ENCODE results near the gene PPP2R5C. TPM values are rescaled to one million over a fixed set of nuclear protein-coding genes. Genes with fewer than 3 reads are reported as not detected.

Gene PPP2R5C
- total RNA-seq, 1 experiment from 2014 or later = 80.3 TPM

- in situ Hi-C loops (cut with HindIII; ENCODE audit: low pct_unique_long_range_greater_than_20kb, low sequenced_read_pairs) (no loop called here), intact Hi-C loops (cut with micrococcal nuclease; ENCODE audit: unreplicated experiment) (no loop called here)
- H3K36me3 ChIP-seq (ENCODE audit: control insufficient read depth, insufficient read depth, low read length) = no peaks in the 10 kb centered on the region
- POLR2A ChIA-PET = no interaction called here
- CTCF ChIA-PET = no interaction called here
- BruUV-seq (replicated peaks) = no TSS peak
- no peaks in the 10 kb centered on the region for H3K27me3 ChIP-seq (ENCODE audit: control insufficient read depth, insufficient read depth, low read length)
- no peaks in the 10 kb centered on the region for H3K4me1 ChIP-seq (ENCODE audit: control insufficient read depth, insufficient read depth, low read length)
- DNase-seq (ENCODE audit: low read depth, low spot score) (no peak), ATAC-seq (no peak)
- H3K4me3 ChIP-seq (ENCODE audit: low read depth in 2 of 2, low read length in 2 of 2) = no peak overlapping the region
- no peak overlapping the region for H3K27ac ChIP-seq (ENCODE audit: low read length)
- no peak for TF ChIP-seq POLR2AphosphoS5 (IDR thresholded peaks at IDR 0.05; ENCODE audit: low read depth, low read length)
- no peaks in the 10 kb centered on the region for H3K9me3 ChIP-seq (ENCODE audit: control insufficient read depth, insufficient read depth, low read depth, low read length)
Observed at GRCh38 chr14:101721111-101721510, 40.4 kb upstream of the PPP2R5C start.

- no TSS peak for BruUV-seq (replicated peaks)
- H3K4me1 ChIP-seq (ENCODE audit: control insufficient read depth, insufficient read depth, low read length) = no peaks in the 10 kb centered on the region
- ATAC-seq (peak; percentile 70), DNase-seq (ENCODE audit: low read depth, low spot score) (no peak)
- H3K4me3 ChIP-seq (ENCODE audit: low read depth in 2 of 2, low read length in 2 of 2) = peak overlapping the region in 1 of 2 experiments; percentile 26; a peak in 1 of 4 replicates
- TF ChIP-seq SIN3A (IDR thresholded peaks at IDR 0.05; ENCODE audit: borderline replicate concordance, insufficient read depth, low read depth, low read length) (no peak), REST (IDR thresholded peaks at IDR 0.05; ENCODE audit: insufficient read depth in 1 of 2, low read depth in 2 of 2, low read length in 1 of 2) (no peak), POLR2AphosphoS5 (IDR thresholded peaks at IDR 0.05; ENCODE audit: low read depth, low read length) (no peak), CTCF (IDR thresholded peaks at IDR 0.05) (no peak), TCF7L2 (IDR thresholded peaks at IDR 0.05; ENCODE audit: low read depth, low read length) (no peak)
- H3K36me3 ChIP-seq (ENCODE audit: control insufficient read depth, insufficient read depth, low read length) = no peaks in the 10 kb centered on the region
- ChIA-PET CTCF (no interaction called here), POLR2A (no interaction called here)
- intact Hi-C loops (cut with micrococcal nuclease; ENCODE audit: unreplicated experiment) (no loop called here), in situ Hi-C loops (cut with HindIII; ENCODE audit: low pct_unique_long_range_greater_than_20kb, low sequenced_read_pairs) (no loop called here)
- no peaks in the 10 kb centered on the region for H3K9me3 ChIP-seq (ENCODE audit: control insufficient read depth, insufficient read depth, low read depth, low read length)
- 0 out of 2 replicates have a peak overlapping the region, but pooled peaks have one; percentile 20 for H3K27ac ChIP-seq (ENCODE audit: low read length)
- no peaks in the 10 kb centered on the region for H3K27me3 ChIP-seq (ENCODE audit: control insufficient read depth, insufficient read depth, low read length)
Observed at GRCh38 chr14:101721951-101722661, 39.4 kb upstream of the PPP2R5C start.

GRCh38 chr14:101723061-101723595, 38.4 kb upstream of the PPP2R5C start:
- ATAC-seq (no peak), DNase-seq (ENCODE audit: low read depth, low spot score) (no peak)
- no peak for TF ChIP-seq TCF7L2 (IDR thresholded peaks at IDR 0.05; ENCODE audit: low read depth, low read length)
- TF ChIP-seq SIN3A (IDR thresholded peaks at IDR 0.05; ENCODE audit: borderline replicate concordance, insufficient read depth, low read depth, low read length) = no peak
- TF ChIP-seq POLR2AphosphoS5 (IDR thresholded peaks at IDR 0.05; ENCODE audit: low read depth, low read length) = no peak
- no peak for TF ChIP-seq REST (IDR thresholded peaks at IDR 0.05; ENCODE audit: insufficient read depth in 1 of 2, low read depth in 2 of 2, low read length in 1 of 2)
- no peak for TF ChIP-seq CTCF (IDR thresholded peaks at IDR 0.05)
- no peaks in the 10 kb centered on the region for H3K9me3 ChIP-seq (ENCODE audit: control insufficient read depth, insufficient read depth, low read depth, low read length)
- no peaks in the 10 kb centered on the region for H3K36me3 ChIP-seq (ENCODE audit: control insufficient read depth, insufficient read depth, low read length)
- ChIA-PET POLR2A (no interaction called here), CTCF (no interaction called here)
- H3K4me1 ChIP-seq (ENCODE audit: control insufficient read depth, insufficient read depth, low read length) = no peaks in the 10 kb centered on the region
- in situ Hi-C loops (cut with HindIII; ENCODE audit: low pct_unique_long_range_greater_than_20kb, low sequenced_read_pairs) (no loop called here), intact Hi-C loops (cut with micrococcal nuclease; ENCODE audit: unreplicated experiment) (no loop called here)
- H3K27me3 ChIP-seq (ENCODE audit: control insufficient read depth, insufficient read depth, low read length) = no peaks in the 10 kb centered on the region
- no peak overlapping the region for H3K27ac ChIP-seq (ENCODE audit: low read length)
- BruUV-seq (replicated peaks) = no TSS peak
- H3K4me3 ChIP-seq (ENCODE audit: low read depth in 2 of 2, low read length in 2 of 2) = no peak overlapping the region
